GM23248 (cell line): ENCODE results near the gene TMEM151A.
"Not testable (repeated sequence)": the region's sequence is repeated elsewhere in the genome, so short reads cannot be mapped to it uniquely, and the experiment has no call there.

Experiments
- EZH2 ChIP-seq: fragments of 200-600 bp; sonication (generic); IDR thresholded peaks from 2 replicates; pipeline ENCODE4 v1.6.1; 2018; ENCODE audit warnings: antibody characterized with exemption, mild to moderate bottlenecking; ENCODE audit not compliant: insufficient read depth, poor library complexity, severe bottlenecking
- EZH2phosphoT487 ChIP-seq: fragments of 200-600 bp; sonication (generic); IDR thresholded peaks from 2 replicates; pipeline ENCODE4 v1.6.1; 2018; ENCODE audit warnings: antibody characterized with exemption, moderate library complexity, mild to moderate bottlenecking, low read depth; ENCODE audit not compliant: insufficient read depth

DNA sequence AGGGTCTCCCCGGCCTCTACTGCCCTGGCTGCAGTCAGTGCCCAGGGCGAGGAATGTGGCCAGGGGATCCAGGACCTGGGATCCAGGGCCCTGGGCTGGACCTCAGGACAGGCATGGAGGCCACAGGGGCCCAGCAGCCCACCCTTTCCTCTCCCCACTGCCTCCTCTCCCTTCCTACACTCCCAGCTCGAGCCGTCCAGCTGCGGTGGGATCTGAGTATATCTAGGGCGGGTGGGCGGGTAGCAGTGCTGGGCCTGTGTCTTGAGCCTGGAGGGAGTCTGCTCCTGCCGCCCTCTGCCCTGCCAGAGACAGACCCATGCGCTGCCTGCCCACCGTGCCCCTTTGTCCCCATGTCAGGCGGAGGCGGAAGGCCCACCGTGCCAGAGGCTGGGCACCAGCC, 15.1 kb upstream of the TMEM151A start:
- not testable (repeated sequence) for TF ChIP-seq EZH2, EZH2phosphoT487
